ENCODE measurements around the gene TMEM53.
A peak's percentile ranks its signal among the peaks of the same experiment; 100 is the strongest.

Gene TMEM53

GRCh38 chr1:44643721-44644334, 30.5 kb downstream of the TMEM53 start:
- H3K4me3 ChIP-seq (ENCODE audit: low read length), result no peak overlapping the region
- H3K4me1 ChIP-seq (ENCODE audit: control insufficient read depth, insufficient read depth, low read length), result peaks cover 63% of the 10 kb centered on the region
- H3K27me3 ChIP-seq (ENCODE audit: control insufficient read depth, insufficient read depth, low read length), result no peaks in the 10 kb centered on the region
- H3K9ac ChIP-seq (ENCODE audit: low read depth, low read length), result peak overlapping the region; percentile 15
- H3K9me3 ChIP-seq (replicated peaks; ENCODE audit: low read length), result no peaks in the 10 kb centered on the region
- peaks cover 48% of the 10 kb centered on the region for H3K36me3 ChIP-seq (ENCODE audit: insufficient read depth, low read length)
- peak overlapping the region; percentile 10 for H3K4me2 ChIP-seq (ENCODE audit: low read length)

- peaks cover 55% of the 10 kb centered on the region for H3K36me3 ChIP-seq (ENCODE audit: insufficient read depth, low read length)
- H3K27me3 ChIP-seq (ENCODE audit: control insufficient read depth, insufficient read depth, low read length), result no peaks in the 10 kb centered on the region
- no peak overlapping the region for H3K4me2 ChIP-seq (ENCODE audit: low read length)
- H3K9ac ChIP-seq (ENCODE audit: low read depth, low read length), result no peak overlapping the region
- H3K4me3 ChIP-seq (ENCODE audit: low read length), result no peak overlapping the region
- H3K4me1 ChIP-seq (ENCODE audit: control insufficient read depth, insufficient read depth, low read length), result peaks cover 63% of the 10 kb centered on the region
- no peaks in the 10 kb centered on the region for H3K9me3 ChIP-seq (replicated peaks; ENCODE audit: low read length)
Observed at GRCh38 chr1:44642925-44643324, 31.4 kb downstream of the TMEM53 start.

- Histone ChIP-seq H3K4me1 (ENCODE audit: control insufficient read depth, insufficient read depth, low read length) (peaks cover 63% of the 10 kb centered on the region), H3K4me3 (ENCODE audit: low read length) (no peak overlapping the region), H3K4me2 (ENCODE audit: low read length) (no peak overlapping the region), H3K9me3 (replicated peaks; ENCODE audit: low read length) (no peaks in the 10 kb centered on the region), H3K36me3 (ENCODE audit: insufficient read depth, low read length) (peaks cover 54% of the 10 kb centered on the region), H3K27me3 (ENCODE audit: control insufficient read depth, insufficient read depth, low read length) (no peaks in the 10 kb centered on the region), H3K9ac (ENCODE audit: low read depth, low read length) (no peak overlapping the region)
Observed at GRCh38 chr1:44642255-44642654, 32.0 kb downstream of the TMEM53 start.

- Histone ChIP-seq H3K36me3 (ENCODE audit: insufficient read depth, low read length) (peaks cover 58% of the 10 kb centered on the region), H3K4me1 (ENCODE audit: control insufficient read depth, insufficient read depth, low read length) (peaks cover 56% of the 10 kb centered on the region)
Observed at GRCh38 chr1:44641126-44642102, 32.9 kb downstream of the TMEM53 start.

GRCh38 chr1:44640200-44640853, 34.0 kb downstream of the TMEM53 start:
- H3K36me3 ChIP-seq (ENCODE audit: insufficient read depth, low read length), result peaks cover 69% of the 10 kb centered on the region
- H3K4me1 ChIP-seq (ENCODE audit: control insufficient read depth, insufficient read depth, low read length), result peaks cover 46% of the 10 kb centered on the region
- H3K4me3 ChIP-seq (ENCODE audit: low read length), result no peak overlapping the region
- H3K9me3 ChIP-seq (replicated peaks; ENCODE audit: low read length), result no peaks in the 10 kb centered on the region
- no peak overlapping the region for H3K9ac ChIP-seq (ENCODE audit: low read depth, low read length)
- no peaks in the 10 kb centered on the region for H3K27me3 ChIP-seq (ENCODE audit: control insufficient read depth, insufficient read depth, low read length)
- H3K4me2 ChIP-seq (ENCODE audit: low read length), result no peak overlapping the region

More at GRCh38 chr1:44641126-44642102, 32.9 kb downstream of the TMEM53 start:
- Histone ChIP-seq H3K4me3 (ENCODE audit: low read length) (no peak overlapping the region), H3K4me2 (ENCODE audit: low read length) (no peak overlapping the region), H3K9me3 (replicated peaks; ENCODE audit: low read length) (no peaks in the 10 kb centered on the region), H3K9ac (ENCODE audit: low read depth, low read length) (no peak overlapping the region), H3K27me3 (ENCODE audit: control insufficient read depth, insufficient read depth, low read length) (no peaks in the 10 kb centered on the region)

- Histone ChIP-seq H3K4me3 (ENCODE audit: low read length) (no peak overlapping the region), H3K9me3 (replicated peaks; ENCODE audit: low read length) (no peaks in the 10 kb centered on the region), H3K4me1 (ENCODE audit: control insufficient read depth, insufficient read depth, low read length) (peaks cover 30% of the 10 kb centered on the region), H3K4me2 (ENCODE audit: low read length) (no peak overlapping the region), H3K36me3 (ENCODE audit: insufficient read depth, low read length) (peaks cover 81% of the 10 kb centered on the region), H3K27me3 (ENCODE audit: control insufficient read depth, insufficient read depth, low read length) (no peaks in the 10 kb centered on the region), H3K9ac (ENCODE audit: low read depth, low read length) (no peak overlapping the region)
Observed at GRCh38 chr1:44637702-44638411, 36.4 kb downstream of the TMEM53 start.

- peaks cover 78% of the 10 kb centered on the region for H3K36me3 ChIP-seq (ENCODE audit: insufficient read depth, low read length)
- no peak overlapping the region for H3K4me3 ChIP-seq (ENCODE audit: low read length)
- no peak overlapping the region for H3K4me2 ChIP-seq (ENCODE audit: low read length)
- peaks cover 26% of the 10 kb centered on the region for H3K4me1 ChIP-seq (ENCODE audit: control insufficient read depth, insufficient read depth, low read length)
- H3K9ac ChIP-seq (ENCODE audit: low read depth, low read length), result no peak overlapping the region
- H3K9me3 ChIP-seq (replicated peaks; ENCODE audit: low read length), result no peaks in the 10 kb centered on the region
- H3K27me3 ChIP-seq (ENCODE audit: control insufficient read depth, insufficient read depth, low read length), result no peaks in the 10 kb centered on the region
Observed at GRCh38 chr1:44636688-44637598, 37.3 kb downstream of the TMEM53 start.

GRCh38 chr1:44636083-44636687, 38.1 kb downstream of the TMEM53 start:
- H3K4me1 ChIP-seq (ENCODE audit: control insufficient read depth, insufficient read depth, low read length), result peaks cover 23% of the 10 kb centered on the region
- H3K36me3 ChIP-seq (ENCODE audit: insufficient read depth, low read length), result peaks cover 78% of the 10 kb centered on the region
- no peaks in the 10 kb centered on the region for H3K27me3 ChIP-seq (ENCODE audit: control insufficient read depth, insufficient read depth, low read length)
- no peak overlapping the region for H3K4me3 ChIP-seq (ENCODE audit: low read length)
- H3K4me2 ChIP-seq (ENCODE audit: low read length), result no peak overlapping the region
- no peaks in the 10 kb centered on the region for H3K9me3 ChIP-seq (replicated peaks; ENCODE audit: low read length)
- no peak overlapping the region for H3K9ac ChIP-seq (ENCODE audit: low read depth, low read length)

GRCh38 chr1:44635439-44635838, 38.8 kb downstream of the TMEM53 start:
- Histone ChIP-seq H3K36me3 (ENCODE audit: insufficient read depth, low read length) (peaks cover 73% of the 10 kb centered on the region), H3K9me3 (replicated peaks; ENCODE audit: low read length) (no peaks in the 10 kb centered on the region), H3K9ac (ENCODE audit: low read depth, low read length) (no peak overlapping the region), H3K4me1 (ENCODE audit: control insufficient read depth, insufficient read depth, low read length) (peaks cover 22% of the 10 kb centered on the region), H3K27me3 (ENCODE audit: control insufficient read depth, insufficient read depth, low read length) (no peaks in the 10 kb centered on the region), H3K4me3 (ENCODE audit: low read length) (no peak overlapping the region), H3K4me2 (ENCODE audit: low read length) (no peak overlapping the region)

GRCh38 chr1:44634606-44635189, 39.6 kb downstream of the TMEM53 start:
- no peak overlapping the region for H3K4me2 ChIP-seq (ENCODE audit: low read length)
- no peaks in the 10 kb centered on the region for H3K9me3 ChIP-seq (replicated peaks; ENCODE audit: low read length)
- no peaks in the 10 kb centered on the region for H3K27me3 ChIP-seq (ENCODE audit: control insufficient read depth, insufficient read depth, low read length)
- H3K9ac ChIP-seq (ENCODE audit: low read depth, low read length), result no peak overlapping the region
- H3K4me3 ChIP-seq (ENCODE audit: low read length), result no peak overlapping the region
- H3K36me3 ChIP-seq (ENCODE audit: insufficient read depth, low read length), result peaks cover 67% of the 10 kb centered on the region
- peaks cover 22% of the 10 kb centered on the region for H3K4me1 ChIP-seq (ENCODE audit: control insufficient read depth, insufficient read depth, low read length)
